ENCODE measurements around the gene LRRC59.

DNA sequence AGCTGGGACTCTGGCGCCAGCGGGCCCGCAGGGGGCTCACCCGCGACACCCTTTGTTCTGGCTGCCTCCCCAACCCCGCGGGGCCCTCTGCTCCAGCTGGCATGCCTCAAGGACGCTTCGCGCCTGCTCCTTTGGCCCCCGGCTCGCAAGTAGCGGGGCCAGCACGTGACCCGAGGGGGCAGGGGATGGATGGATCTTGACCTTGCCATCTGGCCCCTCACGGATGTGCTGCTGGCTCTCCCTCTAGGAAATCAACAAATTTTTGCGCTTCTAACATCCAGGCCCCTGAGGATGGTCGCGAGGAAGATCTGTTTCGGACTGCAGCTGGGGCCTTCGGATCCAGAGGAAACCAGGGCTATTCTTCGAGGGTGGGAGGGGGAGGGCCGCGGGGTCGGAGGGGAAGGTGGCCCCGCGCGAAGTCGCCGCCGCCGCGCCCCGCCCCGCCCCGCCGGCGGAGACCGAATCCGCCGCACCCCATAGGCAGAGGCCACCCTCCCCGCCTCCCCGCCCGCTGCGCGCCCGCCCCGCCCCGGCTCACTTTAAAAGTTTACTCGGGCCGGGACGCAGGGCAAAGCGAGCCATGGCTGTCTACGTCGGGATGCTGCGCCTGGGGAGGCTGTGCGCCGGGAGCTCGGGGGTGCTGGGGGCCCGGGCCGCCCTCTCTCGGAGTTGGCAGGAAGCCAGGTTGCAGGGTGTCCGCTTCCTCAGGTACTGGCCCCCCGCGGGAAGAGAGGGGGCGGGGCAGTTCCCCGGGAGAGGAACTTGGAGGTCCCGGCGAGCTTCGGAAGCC is 28.6 kb upstream of the LRRC59 start, which contains the start of gene ACSF2:
- no peak for TF ChIP-seq CTCF (IDR thresholded peaks at IDR 0.05)
- TF ChIP-seq POLR2AphosphoS5 (IDR thresholded peaks at IDR 0.05): no peak
- TF ChIP-seq EP300 (IDR thresholded peaks at IDR 0.05): no peak

Measured in suprapubic skin (tissue), 4 donors.